Smooth muscle cell (in vitro differentiated cells): ENCODE results near the gene KNDC1. TPM values are rescaled to one million over a fixed set of nuclear protein-coding genes. Genes with fewer than 3 reads are reported as not detected.

ENCODE experiments used
- DNase-seq: peaks from one replicate; lab custom pipeline; 2025; ENCODE audit not compliant: unreplicated experiment; lab: John Stamatoyannopoulos, UW
- H2AFZ ChIP-seq: fragments of 200-600 bp; sonication (generic); 2 replicates; pipeline ENCODE4 v1.6.0; 2016; ENCODE audit warnings: antibody characterized with exemption, low read depth, mild to moderate bottlenecking
- H3F3A ChIP-seq: fragments of 200-600 bp; sonication (generic); 2 replicates; pipeline ENCODE4 v1.6.0; 2017; ENCODE audit warnings: antibody characterized with exemption, low read depth
- H3K27ac ChIP-seq: fragments of 200-600 bp; sonication (generic); 2 replicates; pipeline ENCODE4 v1.5.1; 2016; ENCODE audit warnings: low read depth, mild to moderate bottlenecking
- H3K27me3 ChIP-seq: fragments of 200-600 bp; sonication (generic); 2 replicates; pipeline ENCODE4 v1.6.1; 2016; ENCODE audit warnings: low read depth, mild to moderate bottlenecking
- H3K36me3 ChIP-seq: fragments of 200-600 bp; sonication (generic); 2 replicates; pipeline ENCODE4 v1.5.1; 2016; ENCODE audit warnings: low read depth
- H3K4me1 ChIP-seq: fragments of 200-600 bp; sonication (generic); 2 replicates; pipeline ENCODE4 v1.5.1; 2016; ENCODE audit warnings: low read depth
- H3K4me2 ChIP-seq: fragments of 200-600 bp; sonication (generic); 2 replicates; pipeline ENCODE4 v1.6.0; 2016; ENCODE audit warnings: mild to moderate bottlenecking
- H3K4me3 ChIP-seq: fragments of 200-600 bp; sonication (generic); 2 replicates; pipeline ENCODE4 v1.5.1; 2016; ENCODE audit warnings: mild to moderate bottlenecking
- H3K79me2 ChIP-seq: fragments of 200-600 bp; sonication (generic); 2 replicates; pipeline ENCODE4 v1.6.0; 2016; ENCODE audit warnings: low read depth, mild to moderate bottlenecking
- H3K9ac ChIP-seq: fragments of 200-600 bp; sonication (generic); 2 replicates; pipeline ENCODE4 v1.6.0; 2016; ENCODE audit warnings: low read depth
- H3K9me3 ChIP-seq: fragments of 200-600 bp; sonication (generic); replicated peaks from 2 replicates; pipeline ENCODE4 v1.5.1; 2016; ENCODE audit warnings: low read depth
- H4K20me1 ChIP-seq: fragments of 200-600 bp; sonication (generic); 2 replicates; pipeline ENCODE4 v1.6.0; 2016; ENCODE audit warnings: low read depth
- CTCF ChIP-seq: fragments of 200-600 bp; sonication (generic); IDR thresholded peaks from 2 replicates; pipeline ENCODE4 v1.5.1; 2017; ENCODE audit warnings: borderline replicate concordance, mild to moderate bottlenecking, antibody characterized with exemption; ENCODE audit not compliant: insufficient read depth, poor library complexity, severe bottlenecking
- WGBS: methylation state at CpG from one replicate; pipeline ENCODE4 v1.1.7; 2016; ENCODE audit warnings: low lambda C conversion rate; 5-methylcytosine and 5-hydroxymethylcytosine counted together
- polyA plus RNA-seq: library from polyadenylated mRNA; unstranded; fragments of >200 nt; fragmentation: Nextera tagmentation; extraction: Ambion mirVana; gene quantifications from 2 replicates; pipeline ENCODE4 v1.2.1, GENCODE V29; 2016
- total RNA-seq: library from RNA; depleted of rRNA; stranded (reverse); fragments of >200 nt; gene quantifications from 2 replicates; pipeline ENCODE4 v1.2.3, GENCODE V29; 2014

KNDC1 gene
- total and polyA plus RNA-seq, 2 experiments from 2014 or later = 2.3 to 3.1 TPM

- H3K27ac ChIP-seq = no peak overlapping the region
- H4K20me1 ChIP-seq = no peaks in the 10 kb centered on the region
- peak overlapping the region; percentile 36 for H2AFZ ChIP-seq
- 61% methylated on average over 32 of the region's 58 CpGs for WGBS
- TF ChIP-seq CTCF = peak; percentile 62
- H3K4me3 ChIP-seq = no peak overlapping the region
- H3F3A ChIP-seq = no peaks in the 10 kb centered on the region
- no peak overlapping the region for H3K9ac ChIP-seq
- H3K27me3 ChIP-seq = peaks cover 13% of the 10 kb centered on the region
- no peaks in the 10 kb centered on the region for H3K9me3 ChIP-seq
- peak; percentile 21 for DNase-seq
- no peaks in the 10 kb centered on the region for H3K4me1 ChIP-seq
- H3K4me2 ChIP-seq = peak overlapping the region; percentile 75
- H3K79me2 ChIP-seq = no peaks in the 10 kb centered on the region
- H3K36me3 ChIP-seq = no peaks in the 10 kb centered on the region
Measured at GRCh38 chr10:133124357-133125211, 35.4 kb upstream of the KNDC1 start.

- Histone ChIP-seq H3K27ac (no peak overlapping the region), H4K20me1 (no peaks in the 10 kb centered on the region), H3K79me2 (no peaks in the 10 kb centered on the region), H3K9ac (no peak overlapping the region), H3K36me3 (no peaks in the 10 kb centered on the region), H3K4me1 (no peaks in the 10 kb centered on the region), H3K9me3 (no peaks in the 10 kb centered on the region), H2AFZ (no peak overlapping the region), H3K27me3 (peaks cover 13% of the 10 kb centered on the region), H3K4me3 (no peak overlapping the region), H3F3A (no peaks in the 10 kb centered on the region), H3K4me2 (no peak overlapping the region)
- 95% methylated on average over 9 of the region's 9 CpGs for whole genome bisulfite sequencing
- no peak for TF ChIP-seq CTCF
- DNase-seq = no peak
Measured at GRCh38 chr10:133125901-133126300, 34.1 kb upstream of the KNDC1 start.

GRCh38 chr10:133126431-133127290 is 33.4 kb upstream of the KNDC1 start:
- no peak for DNase-seq
- Histone ChIP-seq H3K9ac (no peak overlapping the region), H3F3A (no peaks in the 10 kb centered on the region), H3K4me2 (no peak overlapping the region), H3K4me3 (no peak overlapping the region), H3K36me3 (no peaks in the 10 kb centered on the region), H3K79me2 (no peaks in the 10 kb centered on the region), H2AFZ (no peak overlapping the region), H3K9me3 (no peaks in the 10 kb centered on the region), H4K20me1 (no peaks in the 10 kb centered on the region), H3K27ac (no peak overlapping the region), H3K27me3 (peaks cover 13% of the 10 kb centered on the region), H3K4me1 (no peaks in the 10 kb centered on the region)
- TF ChIP-seq CTCF = no peak
- WGBS = 97% methylated on average over 45 of the region's 57 CpGs
